HG03139 (cell line): ENCODE data around the gene VWA3B.
"Not testable (repeated sequence)": the region's sequence is repeated elsewhere in the genome, so short reads cannot be mapped to it uniquely, and the experiment has no call there.

ENCODE experiments used
- ATAC-seq: cut with Tn5 transposase; IDR thresholded peaks from one replicate; pipeline ENCODE4 v1.9.1; 2021; ENCODE audit not compliant: unreplicated experiment

VWA3B gene, protein sequence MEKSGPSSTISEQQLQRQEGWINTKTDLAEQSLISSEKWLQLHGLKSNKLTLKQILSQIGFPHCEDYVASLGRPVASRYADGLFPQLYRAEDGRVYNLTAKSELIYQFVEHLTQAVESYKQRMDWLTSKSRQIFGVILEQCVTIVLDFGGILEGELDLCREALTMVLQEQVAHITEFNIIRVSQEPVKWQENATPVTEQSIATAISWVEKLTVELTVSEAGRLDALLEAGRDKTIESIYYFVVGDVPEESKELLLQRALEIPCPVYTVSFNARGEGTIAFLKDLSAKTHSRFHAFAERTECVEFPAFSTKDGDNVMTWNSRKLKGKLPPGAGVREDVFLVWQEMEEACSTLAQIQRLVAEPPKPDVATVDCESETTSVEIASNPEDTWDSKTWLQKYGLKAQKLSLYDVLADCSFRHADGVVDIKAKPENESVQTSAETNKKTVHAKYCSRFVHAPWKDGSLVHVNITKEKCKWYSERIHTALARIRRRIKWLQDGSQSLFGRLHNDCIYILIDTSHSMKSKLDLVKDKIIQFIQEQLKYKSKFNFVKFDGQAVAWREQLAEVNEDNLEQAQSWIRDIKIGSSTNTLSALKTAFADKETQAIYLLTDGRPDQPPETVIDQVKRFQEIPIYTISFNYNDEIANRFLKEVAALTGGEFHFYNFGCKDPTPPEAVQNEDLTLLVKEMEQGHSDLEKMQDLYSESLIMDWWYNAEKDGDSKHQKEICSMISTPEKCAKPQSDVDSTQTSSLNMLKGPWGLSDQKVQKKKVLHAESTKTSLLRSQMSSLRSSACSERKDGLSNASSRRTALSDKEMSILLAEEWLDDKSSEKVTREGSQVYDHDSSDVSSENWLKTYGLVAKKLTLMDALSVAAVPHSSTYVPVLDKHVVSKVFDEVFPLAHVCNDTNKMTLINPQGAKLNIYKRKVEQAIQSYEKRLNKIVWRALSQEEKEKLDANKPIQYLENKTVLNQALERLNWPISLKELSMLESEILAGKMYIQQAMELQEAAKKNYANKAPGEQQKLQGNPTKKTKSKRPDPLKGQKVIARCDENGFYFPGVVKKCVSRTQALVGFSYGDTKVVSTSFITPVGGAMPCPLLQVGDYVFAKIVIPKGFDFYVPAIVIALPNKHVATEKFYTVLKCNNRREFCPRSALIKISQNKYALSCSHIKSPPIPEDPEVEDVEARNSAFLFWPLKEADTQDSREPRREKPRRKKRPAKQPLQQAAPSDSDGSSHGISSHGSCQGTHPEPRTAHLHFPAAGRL (N-terminal part only)

GRCh38 chr2:98086491-98087446 is at the start of gene VWA3B:
VWA3B (plus strand) TSS chr2:98087167; CDS start chr2:98093093, 5,926 bp downstream.
- ATAC-seq: peak; percentile 82

- no peak for ATAC-seq
Measured at GRCh38 chr2:98037206-98037605, 49.8 kb upstream of the VWA3B start.

DNA sequence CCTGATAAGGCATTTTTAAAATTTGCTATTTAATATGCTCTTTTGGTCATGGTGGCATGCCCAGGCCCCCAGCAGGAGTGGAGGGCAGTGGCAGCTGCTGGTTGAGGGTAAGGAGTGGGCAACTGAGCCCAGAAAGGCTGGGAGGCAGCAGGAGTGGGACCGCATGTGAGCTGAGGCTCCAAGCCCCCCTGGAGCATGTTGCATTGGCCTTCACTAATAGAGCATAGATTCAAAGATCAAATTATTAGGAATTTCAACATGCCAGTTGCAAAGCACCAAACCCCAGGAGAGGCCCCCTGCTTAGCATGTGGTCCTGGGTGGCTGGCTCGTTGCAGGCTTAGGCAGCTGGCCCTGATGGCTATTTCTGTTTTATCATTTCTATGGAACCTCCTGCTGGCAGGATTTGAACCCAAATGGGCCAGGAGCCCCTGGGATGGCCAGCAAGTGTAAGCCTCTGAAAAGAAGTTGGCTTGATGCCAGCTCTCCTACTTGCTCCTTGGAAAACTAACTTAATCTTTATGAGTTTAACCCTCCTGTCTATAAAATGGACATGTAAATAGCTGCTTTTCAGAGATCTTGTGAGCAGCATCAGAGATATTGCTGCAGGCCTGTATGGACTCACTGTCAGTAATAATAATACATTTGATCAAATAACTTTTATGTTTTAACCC is 49.2 kb upstream of the VWA3B start:
- ATAC-seq: no peak

DNA sequence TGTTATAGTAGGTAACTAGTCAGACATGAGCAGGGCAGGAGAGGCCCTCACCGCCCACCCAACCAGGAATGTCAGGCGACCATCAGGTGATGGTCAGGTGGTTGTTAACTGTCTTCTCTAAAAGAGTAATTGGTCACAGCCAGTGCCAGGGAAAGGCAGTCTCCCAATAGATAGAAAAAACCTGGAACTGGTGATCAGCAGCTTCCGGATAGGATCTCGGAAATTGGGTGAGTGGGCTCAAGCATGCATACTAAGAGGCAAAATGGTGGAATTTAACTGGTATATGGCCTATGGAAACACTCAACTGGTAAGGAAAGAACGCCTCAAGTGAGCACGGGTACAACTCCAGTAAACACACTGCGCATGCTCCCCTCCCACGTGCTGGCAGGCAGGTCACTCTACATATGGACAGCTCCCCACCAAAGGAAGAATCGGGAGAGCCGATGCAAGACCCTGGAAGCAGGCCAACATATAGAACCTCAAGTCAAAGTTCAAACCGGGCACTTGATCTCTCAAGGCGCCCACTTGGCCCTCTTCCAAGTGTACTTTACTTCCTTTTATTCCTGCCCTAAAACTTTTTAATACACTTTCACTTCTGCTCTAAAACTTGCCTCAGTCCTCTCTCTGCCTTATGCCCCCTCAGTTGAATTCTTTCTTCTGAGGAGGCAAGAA is 47.7 kb upstream of the VWA3B start:
- no peak for ATAC-seq

- no peak for ATAC-seq
Measured at GRCh38 chr2:98040331-98040939, 46.5 kb upstream of the VWA3B start.

DNA sequence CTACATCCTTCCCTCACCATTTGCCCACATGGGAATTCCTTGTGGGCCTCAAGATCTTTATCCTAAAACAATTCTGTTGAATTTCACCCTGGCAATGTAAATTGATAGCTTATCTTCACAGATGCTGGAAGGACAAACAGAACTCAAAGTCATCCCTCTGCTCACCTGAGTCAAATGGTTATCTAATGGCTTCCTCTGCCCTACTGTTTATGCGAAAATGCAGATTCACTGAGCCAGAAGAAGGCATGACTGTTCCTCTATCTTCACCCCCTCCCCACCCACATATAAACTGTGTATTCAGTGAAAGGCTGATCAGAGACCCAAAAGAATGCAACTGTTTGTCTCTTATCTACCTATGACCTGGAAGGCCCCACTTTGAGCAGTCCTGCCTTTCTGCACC is 43.9 kb upstream of the VWA3B start:
- no peak for ATAC-seq

- not testable (repeated sequence) for ATAC-seq
Measured at GRCh38 chr2:98044730-98045129, 42.2 kb upstream of the VWA3B start.

DNA sequence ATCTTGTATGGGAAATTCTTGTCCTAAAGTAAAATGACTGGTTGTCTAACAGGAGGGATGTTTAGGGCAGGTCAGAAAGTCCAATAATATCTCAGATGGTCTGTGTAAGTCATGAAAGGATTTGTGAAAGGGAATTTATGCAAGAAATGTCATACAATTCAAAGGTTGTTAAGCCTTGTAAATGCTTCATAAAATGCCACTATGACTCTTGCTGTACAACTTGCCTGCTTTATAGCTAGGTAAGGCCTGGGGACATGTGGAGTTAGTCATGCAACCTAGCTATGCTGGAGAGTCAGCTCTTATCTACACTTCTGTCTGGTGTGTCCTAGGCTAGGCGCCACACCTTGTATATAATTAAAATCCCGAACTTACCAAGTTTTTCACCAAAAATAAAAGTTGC is 36.9 kb upstream of the VWA3B start:
- ATAC-seq: no peak

- ATAC-seq: no peak
Measured at GRCh38 chr2:98058191-98058975, 28.6 kb upstream of the VWA3B start.

DNA sequence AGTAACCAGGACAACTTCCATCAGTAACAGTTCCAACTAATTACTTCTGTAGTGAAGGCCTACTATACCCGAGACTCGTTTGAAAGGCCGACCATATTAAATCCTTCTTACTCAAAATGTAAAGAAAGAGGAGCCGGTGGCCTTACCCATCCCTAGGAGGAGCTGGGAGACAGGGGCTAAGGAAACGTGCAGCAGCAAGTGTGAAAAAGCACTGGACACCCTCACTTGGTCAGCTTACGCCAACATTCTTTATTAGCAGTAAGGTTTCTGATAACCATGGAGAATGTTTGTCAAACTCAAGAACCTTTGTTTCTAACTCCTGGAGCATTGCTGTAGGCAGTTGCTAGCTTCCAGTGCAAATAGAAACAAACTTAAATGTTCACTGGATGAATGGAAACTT is 26.7 kb upstream of the VWA3B start:
- no peak for ATAC-seq

DNA sequence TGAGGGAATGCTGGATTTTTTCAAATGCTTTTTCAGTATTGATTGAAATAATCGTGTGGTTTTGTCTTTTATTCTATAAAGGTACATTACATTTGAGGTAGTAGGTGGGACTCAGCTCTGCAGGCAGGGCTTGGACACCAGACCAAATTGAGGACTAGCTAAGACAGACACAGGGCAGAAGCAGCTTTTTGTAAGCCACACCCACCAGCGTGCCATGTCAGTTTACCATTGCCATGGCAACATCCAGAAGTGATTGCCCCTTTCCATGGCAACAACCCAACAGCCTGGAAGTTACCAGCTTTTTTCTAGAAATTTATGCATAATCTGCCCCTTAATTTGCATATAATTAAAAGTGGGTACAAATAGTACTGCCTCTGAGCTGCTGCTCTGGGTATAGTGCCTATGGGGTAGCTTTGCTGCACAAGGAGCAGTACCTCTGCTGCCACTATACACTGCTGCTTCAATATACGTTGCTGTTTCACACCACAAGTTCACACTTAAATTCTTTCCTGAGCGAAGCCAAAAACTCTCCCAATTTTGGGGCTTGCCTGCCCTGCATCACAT is 23.6 kb upstream of the VWA3B start:
- ATAC-seq: no peak

DNA sequence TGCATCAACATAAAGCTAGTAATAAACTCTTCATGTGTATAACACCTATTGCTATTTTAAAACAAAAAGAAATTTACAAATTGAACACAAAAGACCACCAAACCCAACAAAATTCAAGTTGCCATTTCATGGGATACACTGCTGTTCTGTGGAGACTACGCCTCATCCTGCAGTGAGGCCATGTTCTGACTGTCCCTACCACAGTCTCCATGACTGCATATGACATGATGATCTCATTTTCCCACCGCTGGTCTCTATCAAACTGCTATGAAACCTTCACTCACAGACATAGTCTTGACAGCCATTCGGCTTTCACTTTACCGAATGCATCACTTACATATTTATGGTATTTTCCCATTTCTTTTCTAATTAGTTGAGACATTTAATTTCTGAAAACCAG is 21.2 kb upstream of the VWA3B start:
- ATAC-seq: no peak

DNA sequence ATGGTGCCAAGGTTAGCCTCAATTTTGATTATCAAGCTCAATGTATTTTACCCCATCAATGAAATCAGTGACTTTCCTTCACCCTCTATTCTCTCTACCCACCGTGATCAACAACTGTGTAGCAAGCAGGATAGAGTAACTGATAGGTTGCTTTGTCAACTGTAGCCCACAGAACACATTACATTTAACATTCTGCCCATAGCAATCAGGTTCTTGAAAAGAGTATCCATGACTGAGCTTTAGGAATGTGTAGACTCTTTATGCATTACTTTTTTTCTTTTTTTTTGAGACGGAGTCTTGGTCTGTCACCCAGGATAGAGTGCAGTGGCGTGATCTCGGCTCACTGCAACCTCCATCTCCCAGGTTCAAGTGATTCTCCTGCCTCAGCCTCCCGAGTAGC is 19.8 kb upstream of the VWA3B start:
- no peak for ATAC-seq

- ATAC-seq: no peak
Measured at GRCh38 chr2:98070081-98070480, 16.9 kb upstream of the VWA3B start.

DNA sequence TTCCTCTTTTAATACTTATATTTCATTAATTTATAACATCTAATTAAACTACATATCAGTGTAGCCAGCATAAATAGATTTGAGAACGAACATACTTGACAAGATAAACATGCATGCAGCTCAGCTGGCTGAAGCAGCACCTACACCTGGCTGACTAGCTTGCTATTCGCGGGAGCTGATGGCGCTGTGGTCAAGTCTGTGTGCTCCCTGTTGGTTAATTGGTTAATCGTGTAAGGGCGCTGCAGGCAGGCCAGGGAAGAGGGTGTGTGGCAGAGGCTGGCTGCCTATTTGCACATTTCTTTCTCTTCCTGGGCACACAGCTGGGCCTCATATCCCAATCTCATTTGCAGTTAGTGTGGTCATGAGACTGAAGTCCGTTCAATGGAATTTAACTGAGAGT is 14.5 kb upstream of the VWA3B start:
- no peak for ATAC-seq

- ATAC-seq: no peak
Measured at GRCh38 chr2:98078701-98079100, 8.3 kb upstream of the VWA3B start.

DNA sequence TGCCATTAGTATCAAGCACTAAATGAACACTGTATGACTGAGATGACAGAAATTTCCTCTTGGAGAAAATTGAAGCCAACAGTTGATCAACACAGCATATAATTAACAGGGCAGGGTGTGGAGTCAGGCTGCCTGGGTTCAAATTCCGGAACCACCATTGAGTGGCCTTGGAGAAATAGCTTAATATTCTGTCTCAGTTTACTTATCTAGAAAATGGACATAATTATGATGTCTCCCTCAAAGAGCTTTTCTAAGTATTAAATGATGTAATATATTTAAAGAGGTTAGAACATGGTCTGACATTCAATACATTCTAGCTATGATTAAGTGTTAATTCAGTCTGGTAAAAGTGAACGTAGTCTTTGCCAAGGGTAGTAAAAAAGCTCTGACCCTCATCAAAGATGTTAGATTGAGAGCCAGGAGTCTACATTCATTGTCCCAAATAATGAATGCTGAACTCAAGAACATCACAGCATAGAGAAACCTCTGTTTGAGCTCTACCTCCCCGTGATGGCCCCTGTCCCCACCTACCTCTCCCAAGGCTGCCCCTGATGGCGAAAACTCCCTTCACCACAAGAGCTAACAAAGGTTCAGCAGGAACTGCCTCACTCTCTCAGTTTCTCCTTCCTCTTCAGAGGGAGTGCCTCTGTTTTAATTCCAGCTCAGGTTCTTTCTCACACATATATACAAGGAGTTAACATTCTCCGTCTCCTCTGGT is 2.7 kb upstream of the VWA3B start:
- no peak for ATAC-seq
